Putamen (tissue), 1 donor: ENCODE data around the gene TBC1D16.
A peak's percentile ranks its signal among the peaks of the same experiment; 100 is the strongest.

Experiments
- DNase-seq: peaks from one replicate; pipeline ENCODE4 v3.0.0-alpha.2; 2016; ENCODE audit warnings: low spot score

The TBC1D16 gene

GRCh38 chr17:80035687-80035936 lies at the start of gene TBC1D16:
Gene TBC1D16, minus strand, starts transcription at chr17:80035872. Its CDS starts 22,325 bp downstream, at chr17:80013547.
- no peak for DNase-seq

- DNase-seq, result no peak
Observed at GRCh38 chr17:80084773-80085172, 49.1 kb upstream of the TBC1D16 start.

GRCh38 chr17:80083136-80083661 lies 47.5 kb upstream of the TBC1D16 start:
- DNase-seq, result no peak

- peak; percentile 41 for DNase-seq
Observed at GRCh38 chr17:80082403-80083135, 46.9 kb upstream of the TBC1D16 start.

GRCh38 chr17:80081596-80081995 lies 45.9 kb upstream of the TBC1D16 start:
- DNase-seq, result no peak

GRCh38 chr17:80080081-80080480 lies 44.4 kb upstream of the TBC1D16 start:
- DNase-seq, result no peak

- DNase-seq, result no peak
Observed at GRCh38 chr17:80072410-80072809, 36.7 kb upstream of the TBC1D16 start.

GRCh38 chr17:80071116-80071841 lies 35.6 kb upstream of the TBC1D16 start:
- peak; percentile 56 for DNase-seq

GRCh38 chr17:80070375-80071115 lies 34.9 kb upstream of the TBC1D16 start:
- no peak for DNase-seq

- no peak for DNase-seq
Observed at GRCh38 chr17:80068301-80069222, 32.9 kb upstream of the TBC1D16 start.

- no peak for DNase-seq
Observed at GRCh38 chr17:80067393-80067986, 31.8 kb upstream of the TBC1D16 start.

GRCh38 chr17:80065478-80066170 lies 30.0 kb upstream of the TBC1D16 start:
- no peak for DNase-seq

- no peak for DNase-seq
Observed at GRCh38 chr17:80064696-80065095, 29.0 kb upstream of the TBC1D16 start.

- DNase-seq, result no peak
Observed at GRCh38 chr17:80063830-80064585, 28.3 kb upstream of the TBC1D16 start.

GRCh38 chr17:80061421-80061820 lies 25.7 kb upstream of the TBC1D16 start:
- no peak for DNase-seq

GRCh38 chr17:80060644-80061043 lies 25.0 kb upstream of the TBC1D16 start:
- no peak for DNase-seq

GRCh38 chr17:80058311-80058955 lies 22.8 kb upstream of the TBC1D16 start:
- no peak for DNase-seq

- DNase-seq, result no peak
Observed at GRCh38 chr17:80055597-80055996, 19.9 kb upstream of the TBC1D16 start.

- no peak for DNase-seq
Observed at GRCh38 chr17:80053102-80053501, 17.4 kb upstream of the TBC1D16 start.
